IPS DF 6.9 (cell line): Measurements from ENCODE around the gene THSD7B.

Experiments used
- DNase-seq: peaks from one replicate; pipeline ENCODE4 v3.0.0-alpha.2; 2013; ENCODE audit warnings: low read depth, low spot score
- H3K27ac ChIP-seq: one replicate; pipeline ENCODE4 v1.5.1; 2013; ENCODE audit warnings: low read length, control low read depth
- H3K27me3 ChIP-seq: 2 replicates; pipeline ENCODE4 v1.6.1; 2013; ENCODE audit warnings: mild to moderate bottlenecking, low read length; ENCODE audit not compliant: control insufficient read depth, insufficient read depth
- H3K36me3 ChIP-seq: 2 replicates; pipeline ENCODE4 v1.6.1; 2013; ENCODE audit warnings: low read length; ENCODE audit not compliant: control insufficient read depth, insufficient read depth
- H3K4me1 ChIP-seq: 2 replicates; pipeline ENCODE4 v1.6.1; 2013; ENCODE audit warnings: low read length; ENCODE audit not compliant: control insufficient read depth, insufficient read depth
- H3K4me3 ChIP-seq: 2 replicates; pipeline ENCODE4 v1.5.1; 2013; ENCODE audit warnings: mild to moderate bottlenecking, low read length
- H3K9me3 ChIP-seq: 2 replicates; pipeline ENCODE4 v1.6.1; 2013; ENCODE audit warnings: low read length, inconsistent platforms; ENCODE audit not compliant: control insufficient read depth, insufficient read depth
- WGBS: extraction: QIAGEN DNeasy Blood & Tissue Kit; methylation state at CpG from one replicate; pipeline ENCODE4 v1.1.7; 2013; ENCODE audit warnings: mixed read lengths, missing lambda C conversion rate; ENCODE audit not compliant: insufficient read length, insufficient coverage; 5-methylcytosine and 5-hydroxymethylcytosine counted together

THSD7B gene

DNA sequence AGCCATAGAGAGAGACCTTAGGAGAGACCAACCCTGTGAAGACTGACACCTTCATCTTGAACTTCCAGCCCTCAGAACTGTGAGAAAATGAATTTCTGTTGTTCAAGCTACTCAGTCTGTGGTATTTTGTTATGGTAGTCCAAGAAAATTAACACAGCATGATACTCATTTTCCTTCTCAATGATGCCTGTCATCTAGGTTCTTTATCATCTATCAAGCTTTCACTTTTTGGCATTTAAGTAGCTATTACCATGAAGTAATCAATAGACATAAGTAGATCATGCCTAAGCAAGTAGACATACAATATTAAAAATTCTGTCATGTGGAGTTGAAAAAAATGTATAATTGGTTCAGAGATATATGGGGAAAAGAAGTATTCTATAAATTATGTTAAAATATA lies 444.7 kb downstream of the THSD7B start:
- H3K27me3 ChIP-seq: no peaks in the 10 kb centered on the region
- H3K9me3 ChIP-seq: no peaks in the 10 kb centered on the region
- no peak overlapping the region for H3K27ac ChIP-seq
- no peak for DNase-seq
- no peaks in the 10 kb centered on the region for H3K36me3 ChIP-seq
- H3K4me3 ChIP-seq: no peak overlapping the region
- H3K4me1 ChIP-seq: peaks cover 2% of the 10 kb centered on the region; the same call in 1 of the 2 replicates

DNA sequence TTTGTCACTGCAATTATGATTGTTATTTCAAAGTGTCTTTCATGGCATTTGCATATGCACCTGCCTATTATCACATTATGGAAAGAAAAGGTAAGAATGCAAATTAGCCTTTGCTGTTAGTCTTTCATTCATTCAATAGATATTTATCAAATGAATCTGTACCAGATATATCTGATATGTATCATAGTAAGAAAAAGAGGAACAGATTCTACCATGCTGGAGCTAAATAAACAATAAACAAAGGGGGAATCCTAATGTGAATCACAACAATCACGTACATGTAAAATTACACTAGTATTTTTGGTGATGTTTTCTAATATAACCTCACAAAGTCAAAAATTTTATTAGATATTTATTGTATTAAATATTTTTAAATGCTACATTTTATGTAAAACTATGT lies 446.4 kb downstream of the THSD7B start:
- no peaks in the 10 kb centered on the region for H3K27me3 ChIP-seq
- H3K9me3 ChIP-seq: no peaks in the 10 kb centered on the region
- no CpG with 5 or more reads among the region's 1 CpG for WGBS
- DNase-seq: no peak
- no peak overlapping the region for H3K27ac ChIP-seq
- H3K4me1 ChIP-seq: peaks cover 2% of the 10 kb centered on the region; the same call in 1 of the 2 replicates
- no peaks in the 10 kb centered on the region for H3K36me3 ChIP-seq
- no peak overlapping the region for H3K4me3 ChIP-seq

- no peaks in the 10 kb centered on the region for H3K27me3 ChIP-seq
- peaks cover 1% of the 10 kb centered on the region; the same call in 1 of the 2 replicates for H3K4me1 ChIP-seq
- H3K4me3 ChIP-seq: no peak overlapping the region
- H3K9me3 ChIP-seq: no peaks in the 10 kb centered on the region
- WGBS: no CpG with 5 or more reads among the region's 1 CpG
- no peaks in the 10 kb centered on the region for H3K36me3 ChIP-seq
- H3K27ac ChIP-seq: no peak overlapping the region
- no peak for DNase-seq
Measured at GRCh38 chr2:137220438-137220993, 455.2 kb downstream of the THSD7B start.

DNA sequence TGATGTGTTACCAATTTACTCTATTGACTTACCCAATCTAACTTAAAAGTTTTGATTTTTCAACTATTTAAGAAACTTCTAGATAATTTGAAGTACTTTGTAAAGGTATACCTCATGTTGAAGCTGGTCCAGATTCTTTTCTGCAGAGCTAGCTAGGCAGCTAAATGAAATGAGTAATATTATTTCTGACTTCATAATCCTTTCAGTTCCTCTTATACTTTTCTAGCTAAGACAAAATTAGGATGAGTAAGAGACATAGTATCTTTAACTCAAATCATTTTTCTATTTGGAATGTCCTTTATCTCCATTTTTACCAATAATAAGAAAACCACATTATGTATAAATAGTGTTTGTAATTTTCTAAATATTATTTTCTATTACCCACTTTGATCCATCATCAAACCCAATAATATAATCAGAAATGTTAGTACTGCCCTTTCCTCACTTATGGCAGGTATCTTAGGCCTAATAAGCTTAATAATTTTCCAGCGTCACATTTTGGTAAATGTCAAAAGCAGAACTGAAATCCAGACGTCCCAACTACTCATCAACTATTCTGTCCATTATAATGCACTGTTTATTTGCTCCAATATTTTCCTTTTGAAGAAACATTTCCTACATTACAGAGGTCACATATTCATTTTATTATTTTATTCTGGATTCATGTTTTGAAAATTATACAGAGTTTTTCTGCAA lies 456.6 kb downstream of the THSD7B start:
- Histone ChIP-seq H3K27me3 (no peaks in the 10 kb centered on the region), H3K36me3 (no peaks in the 10 kb centered on the region), H3K27ac (no peak overlapping the region), H3K9me3 (no peaks in the 10 kb centered on the region), H3K4me1 (peaks cover 1% of the 10 kb centered on the region; the same call in 1 of the 2 replicates), H3K4me3 (no peak overlapping the region)
- no peak for DNase-seq
- no CpG with 5 or more reads among the region's 2 CpGs for WGBS

DNA sequence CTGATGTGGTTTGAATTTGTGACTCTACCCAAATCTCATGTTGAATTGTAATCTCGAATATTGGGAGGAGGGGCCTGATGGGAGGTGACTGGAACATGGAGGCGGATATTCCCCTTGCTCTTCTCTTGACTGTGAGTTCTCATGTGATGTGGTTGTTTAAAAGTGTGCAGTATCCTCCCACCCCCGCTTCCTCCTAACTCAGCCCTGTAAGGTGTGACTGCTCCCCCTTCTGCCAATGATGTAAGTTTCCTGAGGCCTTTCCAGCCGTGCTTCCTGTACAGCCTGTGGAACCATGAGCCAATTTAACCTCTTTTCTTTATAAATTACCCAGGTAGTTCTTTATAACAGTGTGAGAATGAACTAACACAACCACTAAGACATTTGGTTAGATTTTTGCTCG lies 458.4 kb downstream of the THSD7B start:
- Histone ChIP-seq H3K27me3 (no peaks in the 10 kb centered on the region), H3K9me3 (no peaks in the 10 kb centered on the region), H3K36me3 (no peaks in the 10 kb centered on the region), H3K4me3 (no peak overlapping the region), H3K27ac (no peak overlapping the region), H3K4me1 (peaks cover 1% of the 10 kb centered on the region; the same call in 1 of the 2 replicates)
- no peak for DNase-seq
- no CpG with 5 or more reads among the region's 5 CpGs for WGBS

DNA sequence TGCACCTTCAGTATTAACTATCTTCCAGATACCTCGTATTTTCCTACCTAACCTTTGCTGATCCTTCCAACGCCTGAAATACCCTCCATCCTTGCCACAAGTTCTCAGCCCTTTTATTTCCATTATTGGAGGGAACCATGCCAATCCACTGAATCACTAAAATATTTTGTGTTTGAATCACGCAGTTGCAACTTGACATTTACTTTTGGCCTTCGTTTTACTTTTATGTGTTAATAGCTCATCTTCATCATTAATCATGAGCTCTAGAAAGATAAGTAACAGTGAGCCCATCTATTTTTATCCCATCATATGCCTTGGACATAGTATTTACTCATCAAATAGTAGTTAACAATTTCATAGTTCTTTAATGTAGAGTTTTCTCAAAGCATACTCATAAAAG lies 463.2 kb downstream of the THSD7B start:
- no peak for DNase-seq
- H3K27me3 ChIP-seq: no peaks in the 10 kb centered on the region
- no peak overlapping the region for H3K4me3 ChIP-seq
- H3K36me3 ChIP-seq: no peaks in the 10 kb centered on the region
- peaks cover 3% of the 10 kb centered on the region for H3K4me1 ChIP-seq
- no CpG with 5 or more reads among the region's 4 CpGs for WGBS
- H3K27ac ChIP-seq: no peak overlapping the region
- H3K9me3 ChIP-seq: no peaks in the 10 kb centered on the region

DNA sequence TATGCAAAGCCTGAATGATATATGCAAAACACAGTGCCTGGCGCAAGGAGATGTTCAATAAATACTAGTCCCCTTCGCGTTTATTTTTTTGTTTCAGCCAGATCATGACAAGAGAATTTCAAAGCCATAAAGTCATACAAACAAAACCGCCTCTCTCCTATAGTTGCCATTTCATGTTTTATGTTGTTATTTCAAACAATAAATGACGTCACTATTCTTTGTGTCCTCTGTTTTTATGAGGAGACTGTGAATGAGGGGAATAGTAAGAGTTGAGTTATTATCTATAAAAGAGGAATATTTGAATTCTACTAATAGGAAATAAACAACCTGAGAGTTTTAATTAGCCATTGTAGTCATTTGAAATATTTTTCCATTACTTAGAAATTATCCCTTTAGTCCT lies 464.5 kb downstream of the THSD7B start:
- H3K4me3 ChIP-seq: no peak overlapping the region
- no peaks in the 10 kb centered on the region for H3K27me3 ChIP-seq
- H3K36me3 ChIP-seq: no peaks in the 10 kb centered on the region
- peaks cover 1% of the 10 kb centered on the region; the same call in 1 of the 2 replicates for H3K4me1 ChIP-seq
- no peak overlapping the region for H3K27ac ChIP-seq
- no CpG with 5 or more reads among the region's 5 CpGs for WGBS
- no peaks in the 10 kb centered on the region for H3K9me3 ChIP-seq
- no peak for DNase-seq

DNA sequence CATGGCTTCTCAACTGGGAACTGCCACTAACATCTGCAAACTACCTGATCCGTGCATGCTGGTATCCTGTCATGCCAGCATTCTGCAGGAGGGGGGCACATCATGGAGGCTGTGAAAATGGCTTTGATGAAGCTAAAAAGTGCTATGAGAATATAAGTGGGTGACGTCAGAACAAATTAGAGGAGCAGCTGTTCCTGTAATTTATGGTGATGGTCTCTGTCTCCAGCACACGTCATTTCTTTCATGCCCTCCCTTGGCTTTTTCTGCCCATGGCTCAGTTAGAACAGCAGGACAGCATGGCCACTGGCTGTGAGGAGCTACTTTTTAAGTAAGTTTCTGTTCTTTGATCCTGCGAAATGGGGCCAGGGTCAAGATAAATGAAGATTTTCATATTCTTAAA lies 466.3 kb downstream of the THSD7B start:
- H3K9me3 ChIP-seq: no peaks in the 10 kb centered on the region
- no peak overlapping the region for H3K27ac ChIP-seq
- WGBS: no CpG with 5 or more reads among the region's 4 CpGs
- no peaks in the 10 kb centered on the region for H3K36me3 ChIP-seq
- H3K27me3 ChIP-seq: no peaks in the 10 kb centered on the region
- H3K4me3 ChIP-seq: no peak overlapping the region
- H3K4me1 ChIP-seq: peaks cover 1% of the 10 kb centered on the region; the same call in 1 of the 2 replicates
- no peak for DNase-seq

DNA sequence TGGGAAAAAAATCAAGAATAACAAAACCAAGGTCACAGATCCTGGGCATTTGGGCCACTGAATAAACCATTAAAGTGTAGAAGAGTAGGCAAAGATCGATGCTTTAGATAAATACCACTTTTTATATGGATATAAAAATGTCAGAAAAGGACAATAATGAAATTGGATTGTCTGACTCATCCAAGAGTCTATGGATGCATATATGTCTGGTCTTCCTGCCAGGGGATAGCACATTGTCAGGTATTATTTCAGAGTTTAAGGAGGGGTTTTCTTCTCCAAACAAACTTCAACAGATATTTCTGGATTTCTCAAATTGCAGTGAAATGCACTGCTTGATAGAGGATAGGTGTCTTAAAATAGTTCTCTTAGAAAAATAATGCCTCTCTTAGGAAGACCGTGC lies 466.7 kb downstream of the THSD7B start:
- Histone ChIP-seq H3K27ac (no peak overlapping the region), H3K4me3 (no peak overlapping the region), H3K27me3 (no peaks in the 10 kb centered on the region), H3K4me1 (peaks cover 1% of the 10 kb centered on the region; the same call in 1 of the 2 replicates), H3K36me3 (no peaks in the 10 kb centered on the region), H3K9me3 (no peaks in the 10 kb centered on the region)
- no CpG with 5 or more reads among the region's 2 CpGs for WGBS
- DNase-seq: no peak

- no peak for DNase-seq
- no CpG with 5 or more reads among the region's 3 CpGs for WGBS
- Histone ChIP-seq H3K27ac (no peak overlapping the region), H3K9me3 (no peaks in the 10 kb centered on the region), H3K36me3 (no peaks in the 10 kb centered on the region), H3K4me3 (no peak overlapping the region), H3K4me1 (peaks cover 1% of the 10 kb centered on the region; the same call in 1 of the 2 replicates), H3K27me3 (no peaks in the 10 kb centered on the region)
Measured at GRCh38 chr2:137233091-137233490, 467.7 kb downstream of the THSD7B start.

DNA sequence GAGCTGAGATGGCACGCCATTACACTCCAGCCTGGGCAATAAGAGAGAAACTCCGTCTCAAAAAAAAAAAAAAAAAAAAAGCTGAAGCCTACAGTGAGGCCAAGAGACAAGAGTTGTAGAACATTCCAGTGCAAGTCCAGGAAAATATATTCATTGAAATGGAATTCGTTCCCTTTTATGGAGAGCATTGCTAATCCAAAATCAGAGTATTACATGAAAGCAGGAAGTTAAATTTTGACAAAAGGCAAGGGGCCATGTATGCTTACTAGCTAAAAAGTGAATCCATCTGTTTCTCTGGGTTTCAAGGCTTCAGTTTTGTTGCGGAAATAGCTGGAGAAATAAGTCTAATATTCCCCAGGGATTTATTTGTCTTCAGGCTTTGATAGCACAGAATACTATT lies 471.7 kb downstream of the THSD7B start:
- WGBS: no CpG with 5 or more reads among the region's 4 CpGs
- Histone ChIP-seq H3K4me3 (no peak overlapping the region), H3K27me3 (no peaks in the 10 kb centered on the region), H3K36me3 (no peaks in the 10 kb centered on the region), H3K27ac (no peak overlapping the region), H3K9me3 (no peaks in the 10 kb centered on the region), H3K4me1 (no peaks in the 10 kb centered on the region)
- DNase-seq: no peak
